ENCODE results near the gene ADCY7.

- TF ChIP-seq POLR2A (IDR thresholded peaks at IDR 0.05) (no peak), POLR2AphosphoS5 (IDR thresholded peaks at IDR 0.05) (no peak)
Measured at GRCh38 chr16:50248845-50249244, 17.5 kb upstream of the ADCY7 start.
